Neural progenitor cell (in vitro differentiated cells): ENCODE results near the gene S100A9. TPM values are rescaled to one million over a fixed set of nuclear protein-coding genes. Genes with fewer than 3 reads are reported as not detected.

Source experiments
- DNase-seq: peaks from one replicate; pipeline ENCODE4 v3.0.0-alpha.2; 2016; ENCODE audit warnings: low spot score
- H2AFZ ChIP-seq: fragments of 200-600 bp; sonication (generic); replicated peaks from 2 replicates; pipeline ENCODE4 v1.6.1; 2016; ENCODE audit warnings: antibody characterized with exemption
- H3F3A ChIP-seq: fragments of 200-600 bp; sonication (generic); 2 replicates; pipeline ENCODE4 v1.6.1; 2016; ENCODE audit warnings: antibody characterized with exemption, low read depth
- H3K27ac ChIP-seq: fragments of 200-600 bp; sonication (generic); 2 replicates; pipeline ENCODE4 v1.5.1; 2016; ENCODE audit warnings: mild to moderate bottlenecking
- H3K27me3 ChIP-seq: fragments of 200-600 bp; sonication (generic); 2 replicates; pipeline ENCODE4 v1.6.1; 2016; ENCODE audit warnings: mild to moderate bottlenecking, moderate library complexity
- H3K36me3 ChIP-seq: fragments of 200-600 bp; sonication (generic); 2 replicates; pipeline ENCODE4 v1.5.1; 2016
- H3K4me1 ChIP-seq: fragments of 200-600 bp; sonication (generic); 2 replicates; pipeline ENCODE4 v1.6.1; 2016; ENCODE audit warnings: mixed run types
- H3K4me2 ChIP-seq: fragments of 200-600 bp; sonication (generic); 2 replicates; pipeline ENCODE4 v1.6.1; 2016
- H3K4me3 ChIP-seq: fragments of 200-600 bp; sonication (generic); 2 replicates; pipeline ENCODE4 v1.5.1; 2016
- H3K79me2 ChIP-seq: fragments of 200-600 bp; sonication (generic); 2 replicates; pipeline ENCODE4 v1.6.1; 2016; ENCODE audit warnings: low read depth
- H3K9ac ChIP-seq: fragments of 200-600 bp; sonication (generic); 2 replicates; pipeline ENCODE4 v1.6.1; 2016
- H3K9me3 ChIP-seq: fragments of 200-600 bp; sonication (generic); 2 replicates; pipeline ENCODE4 v1.5.1; 2016; ENCODE audit warnings: low read depth
- H4K20me1 ChIP-seq: fragments of 200-600 bp; sonication (generic); 2 replicates; pipeline ENCODE4 v1.6.1; 2016; ENCODE audit warnings: low read depth
- H3K27ac Mint-ChIP-seq: 3 replicates; pipeline ENCODE4 v1.8.0; 2021; ENCODE audit warnings: mixed read lengths
- H3K27me3 Mint-ChIP-seq: 2 replicates; pipeline ENCODE4 v1.8.0; 2022; ENCODE audit warnings: low read depth, mild to moderate bottlenecking, inconsistent platforms, moderate library complexity, mixed read lengths; ENCODE audit not compliant: insufficient read depth
- H3K36me3 Mint-ChIP-seq: 3 replicates; pipeline ENCODE4 v1.8.0; 2021; ENCODE audit warnings: mixed read lengths
- H3K4me1 Mint-ChIP-seq: 3 replicates; pipeline ENCODE4 v1.8.0; 2021; ENCODE audit warnings: mixed read lengths
- H3K4me3 Mint-ChIP-seq: 3 replicates; pipeline ENCODE4 v1.8.0; 2021; ENCODE audit warnings: mild to moderate bottlenecking, moderate library complexity, mixed read lengths
- H3K9me3 Mint-ChIP-seq: 3 replicates; pipeline ENCODE4 v1.8.0; 2020; ENCODE audit warnings: mixed read lengths
- EZH2 ChIP-seq: fragments of 200-600 bp; sonication (generic); IDR thresholded peaks from 2 replicates; pipeline ENCODE4 v1.6.1; 2017; ENCODE audit warnings: antibody characterized with exemption, mild to moderate bottlenecking, moderate library complexity
- EZH2phosphoT487 ChIP-seq: fragments of 200-600 bp; sonication (generic); IDR thresholded peaks from 2 replicates; pipeline ENCODE4 v1.6.1; 2017; ENCODE audit warnings: antibody characterized with exemption
- total RNA-seq: library from RNA; depleted of rRNA; stranded (reverse); fragments of >200 nt; gene quantifications from 2 replicates; pipeline ENCODE4 v1.2.3, GENCODE V29; 2015; ENCODE audit warnings: low replicate concordance
- TF ChIP-seq, protein P1 (sequence below): fragments of 200-600 bp; sonication (generic); IDR thresholded peaks from 2 replicates; pipeline ENCODE4 v1.5.1; 2017; ENCODE audit warnings: antibody characterized with exemption, mild to moderate bottlenecking

Gene S100A9
- total RNA-seq, 1 donor from 2014 or later: not detected

DNA sequence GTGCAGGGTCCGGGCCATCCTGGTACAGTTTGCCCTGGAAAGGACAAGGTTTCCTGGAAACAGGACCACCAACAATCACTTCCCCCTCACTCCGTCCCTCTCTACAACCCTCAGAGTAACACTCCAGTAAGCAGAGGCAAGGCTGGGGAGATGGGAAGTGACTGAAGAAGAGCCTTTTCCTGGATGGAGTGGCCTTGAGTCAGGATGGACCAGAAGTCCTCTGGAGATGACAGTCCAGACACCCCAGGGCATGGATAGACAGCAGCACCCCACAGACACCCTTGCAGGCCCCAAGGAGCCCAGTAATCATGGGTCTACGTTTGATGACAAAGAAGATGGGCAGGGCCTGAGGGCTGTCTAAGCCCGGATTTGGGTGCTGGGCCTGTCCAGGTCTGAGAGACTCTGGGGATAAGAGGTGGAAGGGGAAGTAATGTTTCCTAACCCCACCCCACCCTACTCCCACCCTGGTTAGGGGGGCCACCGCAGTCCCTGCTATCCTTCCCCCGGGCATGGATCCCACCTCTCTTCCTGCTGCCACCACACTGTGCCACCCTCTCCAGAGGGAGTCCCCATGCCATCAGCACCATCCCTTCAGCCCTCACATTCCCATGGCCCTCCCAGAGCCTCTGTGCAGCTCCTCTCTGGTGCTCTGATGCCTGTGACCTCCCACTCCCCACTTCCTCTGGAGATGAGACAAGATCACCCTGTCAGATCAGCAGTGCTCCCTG is 40.4 kb downstream of the S100A9 start:
- no peaks in the 10 kb centered on the region for H3K79me2 ChIP-seq
- H3K36me3 Mint-ChIP-seq: no peaks in the 10 kb centered on the region
- no peak overlapping the region for H3K27ac ChIP-seq
- no peak overlapping the region for H2AFZ ChIP-seq
- no peak overlapping the region for H3K4me2 ChIP-seq
- no peaks in the 10 kb centered on the region for H4K20me1 ChIP-seq
- no peak overlapping the region for H3K4me3 Mint-ChIP-seq
- H3K4me1 ChIP-seq: no peaks in the 10 kb centered on the region
- H3K9me3 ChIP-seq: no peaks in the 10 kb centered on the region
- H3K9me3 Mint-ChIP-seq: no peaks in the 10 kb centered on the region
- no peaks in the 10 kb centered on the region for H3K4me1 Mint-ChIP-seq
- no peaks in the 10 kb centered on the region for H3F3A ChIP-seq
- H3K27me3 Mint-ChIP-seq: peaks cover 12% of the 10 kb centered on the region
- no peak overlapping the region for H3K4me3 ChIP-seq
- TF ChIP-seq, protein P1, sequence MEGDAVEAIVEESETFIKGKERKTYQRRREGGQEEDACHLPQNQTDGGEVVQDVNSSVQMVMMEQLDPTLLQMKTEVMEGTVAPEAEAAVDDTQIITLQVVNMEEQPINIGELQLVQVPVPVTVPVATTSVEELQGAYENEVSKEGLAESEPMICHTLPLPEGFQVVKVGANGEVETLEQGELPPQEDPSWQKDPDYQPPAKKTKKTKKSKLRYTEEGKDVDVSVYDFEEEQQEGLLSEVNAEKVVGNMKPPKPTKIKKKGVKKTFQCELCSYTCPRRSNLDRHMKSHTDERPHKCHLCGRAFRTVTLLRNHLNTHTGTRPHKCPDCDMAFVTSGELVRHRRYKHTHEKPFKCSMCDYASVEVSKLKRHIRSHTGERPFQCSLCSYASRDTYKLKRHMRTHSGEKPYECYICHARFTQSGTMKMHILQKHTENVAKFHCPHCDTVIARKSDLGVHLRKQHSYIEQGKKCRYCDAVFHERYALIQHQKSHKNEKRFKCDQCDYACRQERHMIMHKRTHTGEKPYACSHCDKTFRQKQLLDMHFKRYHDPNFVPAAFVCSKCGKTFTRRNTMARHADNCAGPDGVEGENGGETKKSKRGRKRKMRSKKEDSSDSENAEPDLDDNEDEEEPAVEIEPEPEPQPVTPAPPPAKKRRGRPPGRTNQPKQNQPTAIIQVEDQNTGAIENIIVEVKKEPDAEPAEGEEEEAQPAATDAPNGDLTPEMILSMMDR: no peak
- TF ChIP-seq EZH2: no peak
- no peak for TF ChIP-seq EZH2phosphoT487
- H3K27me3 ChIP-seq: no peaks in the 10 kb centered on the region
- DNase-seq: no peak
- H3K27ac Mint-ChIP-seq: no peak overlapping the region
- no peaks in the 10 kb centered on the region for H3K36me3 ChIP-seq
- H3K9ac ChIP-seq: no peak overlapping the region

DNA sequence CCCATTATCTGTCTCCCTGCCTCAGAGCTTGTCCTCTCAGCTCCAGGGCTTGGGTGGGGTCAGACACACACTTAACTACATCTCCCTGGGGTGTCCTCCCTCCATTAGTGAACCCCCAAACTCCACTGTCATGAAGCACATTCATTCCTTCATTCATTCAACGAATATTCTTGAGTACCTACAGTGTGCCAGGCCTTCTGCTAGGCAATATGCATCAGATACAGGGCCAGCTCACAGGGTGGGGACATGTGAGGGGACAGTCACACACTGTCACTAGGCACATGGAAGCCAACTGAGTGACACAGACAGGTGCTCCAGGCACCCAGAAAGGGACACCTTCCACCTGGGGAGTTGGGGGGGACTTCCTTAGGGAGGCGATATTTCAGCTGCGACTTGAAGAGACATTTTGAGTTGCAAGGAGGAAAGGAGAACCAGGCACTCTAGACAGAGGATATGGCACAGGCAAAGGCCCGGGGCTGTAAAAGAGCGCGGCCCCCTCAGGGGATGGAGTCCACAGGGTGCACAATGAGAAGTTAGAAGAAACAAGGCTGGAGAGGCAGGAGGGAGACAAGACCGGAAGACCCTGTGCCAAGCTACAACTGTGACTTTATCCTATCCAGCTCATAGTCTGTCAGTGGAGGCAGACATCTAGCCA is 41.9 kb downstream of the S100A9 start:
- Histone ChIP-seq H3K79me2 (no peaks in the 10 kb centered on the region), H3K9me3 (no peaks in the 10 kb centered on the region), H3K4me1 (no peaks in the 10 kb centered on the region), H3K36me3 (no peaks in the 10 kb centered on the region), H3K27me3 (no peaks in the 10 kb centered on the region), H3K4me3 (no peak overlapping the region), H3K4me2 (no peak overlapping the region), H2AFZ (no peak overlapping the region), H3K9ac (no peak overlapping the region), H3K27ac (no peak overlapping the region), H4K20me1 (no peaks in the 10 kb centered on the region), H3F3A (no peaks in the 10 kb centered on the region)
- H3K4me1 Mint-ChIP-seq: no peaks in the 10 kb centered on the region
- H3K36me3 Mint-ChIP-seq: no peaks in the 10 kb centered on the region
- no peak overlapping the region for H3K27ac Mint-ChIP-seq
- H3K4me3 Mint-ChIP-seq: no peak overlapping the region
- peaks cover under 1% of the 10 kb centered on the region for H3K9me3 Mint-ChIP-seq
- no peak for DNase-seq
- TF ChIP-seq EZH2phosphoT487: no peak
- H3K27me3 Mint-ChIP-seq: peaks cover 14% of the 10 kb centered on the region

DNA sequence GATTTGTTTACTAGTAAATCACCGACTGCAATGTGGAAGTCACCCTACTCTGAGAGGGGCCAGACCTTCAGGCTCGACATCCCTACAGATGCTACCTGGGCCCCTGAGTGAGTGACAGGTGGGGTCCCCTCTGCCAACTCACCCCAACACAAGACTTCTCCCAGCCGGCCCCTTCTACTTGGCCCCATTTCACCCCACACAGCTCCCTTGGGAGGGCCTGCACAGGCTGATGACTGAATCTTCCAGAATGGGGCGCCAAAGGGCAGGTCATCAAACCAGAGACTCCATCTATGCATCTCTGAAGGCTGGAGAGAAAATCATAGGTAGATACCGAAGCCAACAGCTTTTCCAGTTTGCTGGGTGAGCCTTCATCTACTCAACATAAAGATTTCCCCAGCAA is 42.6 kb downstream of the S100A9 start:
- H3K79me2 ChIP-seq: no peaks in the 10 kb centered on the region
- H3K36me3 ChIP-seq: no peaks in the 10 kb centered on the region
- no peak overlapping the region for H3K27ac ChIP-seq
- no peaks in the 10 kb centered on the region for H3F3A ChIP-seq
- no peaks in the 10 kb centered on the region for H3K4me1 ChIP-seq
- H3K27ac Mint-ChIP-seq: no peak overlapping the region
- H3K4me2 ChIP-seq: no peak overlapping the region
- H3K4me3 ChIP-seq: no peak overlapping the region
- peaks cover 2% of the 10 kb centered on the region for H3K9me3 Mint-ChIP-seq
- H3K27me3 ChIP-seq: no peaks in the 10 kb centered on the region
- no peak overlapping the region for H2AFZ ChIP-seq
- no peak overlapping the region for H3K4me3 Mint-ChIP-seq
- H3K36me3 Mint-ChIP-seq: no peaks in the 10 kb centered on the region
- no peaks in the 10 kb centered on the region for H4K20me1 ChIP-seq
- no peaks in the 10 kb centered on the region for H3K9me3 ChIP-seq
- peaks cover 14% of the 10 kb centered on the region for H3K27me3 Mint-ChIP-seq
- H3K4me1 Mint-ChIP-seq: no peaks in the 10 kb centered on the region
- DNase-seq: no peak
- no peak for TF ChIP-seq EZH2phosphoT487
- TF ChIP-seq, protein P1: peak; percentile 17
- H3K9ac ChIP-seq: no peak overlapping the region

DNA sequence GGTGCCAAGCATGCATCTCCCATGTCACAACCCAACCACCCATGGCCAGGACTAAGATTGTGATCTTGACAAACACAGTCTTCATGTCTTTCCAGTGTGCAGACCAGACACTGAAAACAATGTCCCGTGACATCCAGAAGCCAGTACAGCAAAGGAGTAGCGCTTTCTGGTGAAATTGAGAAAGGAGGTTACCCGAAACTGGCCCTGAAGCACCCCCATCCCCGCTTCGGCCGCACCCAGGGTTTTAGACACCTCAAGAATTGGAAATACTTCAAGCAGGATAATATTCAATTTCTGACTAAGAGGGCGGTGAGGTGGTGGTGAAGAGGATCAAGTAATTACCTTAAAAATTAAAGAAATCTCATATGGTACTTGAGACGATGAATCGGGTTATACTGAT is 43.8 kb downstream of the S100A9 start:
- Mint-ChIP-seq H3K4me1 (no peaks in the 10 kb centered on the region), H3K27ac (no peak overlapping the region), H3K36me3 (no peaks in the 10 kb centered on the region), H3K27me3 (peaks cover 16% of the 10 kb centered on the region), H3K4me3 (no peak overlapping the region), H3K9me3 (peaks cover 2% of the 10 kb centered on the region)
- no peaks in the 10 kb centered on the region for H3F3A ChIP-seq
- no peak overlapping the region for H3K4me2 ChIP-seq
- no peaks in the 10 kb centered on the region for H3K9me3 ChIP-seq
- no peaks in the 10 kb centered on the region for H4K20me1 ChIP-seq
- H3K9ac ChIP-seq: no peak overlapping the region
- no peaks in the 10 kb centered on the region for H3K36me3 ChIP-seq
- no peak for TF ChIP-seq EZH2
- TF ChIP-seq EZH2phosphoT487: no peak
- TF ChIP-seq, protein P1: no peak
- no peaks in the 10 kb centered on the region for H3K27me3 ChIP-seq
- H3K27ac ChIP-seq: no peak overlapping the region
- H3K4me3 ChIP-seq: no peak overlapping the region
- DNase-seq: no peak
- no peaks in the 10 kb centered on the region for H3K79me2 ChIP-seq
- H3K4me1 ChIP-seq: no peaks in the 10 kb centered on the region
- no peak overlapping the region for H2AFZ ChIP-seq
